Hematopoietic multipotent progenitor cell treated with erythropoietin and hydrocortisone succinate and interleukin-3 and kit ligand, for 8 days (in vitro differentiated cells): ENCODE measurements around the gene KCNJ10.
A peak's percentile ranks its signal among the peaks of the same experiment; 100 is the strongest.
"Not testable (repeated sequence)": the region's sequence is repeated elsewhere in the genome, so short reads cannot be mapped to it uniquely, and the experiment has no call there.

ENCODE experiments used
- DNase-seq: peaks from one replicate; pipeline ENCODE4 v3.0.0-alpha.2; 2015

Gene KCNJ10

GRCh38 chr1:160053548-160054365 lies 16.2 kb downstream of the KCNJ10 start:
- no peak for DNase-seq

GRCh38 chr1:160052936-160053335 lies 17.0 kb downstream of the KCNJ10 start:
- DNase-seq: no peak

GRCh38 chr1:160050619-160051018 lies 19.3 kb downstream of the KCNJ10 start:
- DNase-seq: no peak

GRCh38 chr1:160050182-160050581 lies 19.8 kb downstream of the KCNJ10 start:
- DNase-seq: not testable (repeated sequence)

- DNase-seq: peak; percentile 92
Measured at GRCh38 chr1:160049101-160049500, 20.9 kb downstream of the KCNJ10 start.

GRCh38 chr1:160048335-160048734 lies 21.6 kb downstream of the KCNJ10 start:
- no peak for DNase-seq

- no peak for DNase-seq
Measured at GRCh38 chr1:160047111-160047991, 22.6 kb downstream of the KCNJ10 start.

GRCh38 chr1:160046494-160047110 lies 23.4 kb downstream of the KCNJ10 start:
- peak; percentile 99 for DNase-seq

GRCh38 chr1:160045653-160046052 lies 24.3 kb downstream of the KCNJ10 start:
- DNase-seq: no peak

GRCh38 chr1:160043543-160043942 lies 26.4 kb downstream of the KCNJ10 start:
- no peak for DNase-seq

GRCh38 chr1:160040476-160040875 lies 29.5 kb downstream of the KCNJ10 start:
- DNase-seq: no peak

- peak; percentile 20 for DNase-seq
Measured at GRCh38 chr1:160032165-160032820, 37.7 kb downstream of the KCNJ10 start.

- DNase-seq: peak; percentile 97
Measured at GRCh38 chr1:160031365-160032164, 38.4 kb downstream of the KCNJ10 start, which contains the start of gene PIGM. Gene PIGM (minus strand): TSS chr1:160031990. CDS start chr1:160031739, 251 bp downstream.

GRCh38 chr1:160030657-160031364 lies 39.1 kb downstream of the KCNJ10 start:
- DNase-seq: peak; percentile 38

GRCh38 chr1:160028426-160028825 lies 41.5 kb downstream of the KCNJ10 start:
- no peak for DNase-seq

- no peak for DNase-seq
Measured at GRCh38 chr1:160025314-160025713, 44.6 kb downstream of the KCNJ10 start.

GRCh38 chr1:160024195-160024905 lies 45.6 kb downstream of the KCNJ10 start:
- no peak for DNase-seq

- DNase-seq: peak; percentile 53
Measured at GRCh38 chr1:160022330-160023310, 47.3 kb downstream of the KCNJ10 start.
